ENCODE results near the gene RNU6-7. TPM values are rescaled to one million over a fixed set of nuclear protein-coding genes. Genes with fewer than 3 reads are reported as not detected.

The RNU6-7 gene
- total RNA-seq, 1 donor, result not detected

DNA sequence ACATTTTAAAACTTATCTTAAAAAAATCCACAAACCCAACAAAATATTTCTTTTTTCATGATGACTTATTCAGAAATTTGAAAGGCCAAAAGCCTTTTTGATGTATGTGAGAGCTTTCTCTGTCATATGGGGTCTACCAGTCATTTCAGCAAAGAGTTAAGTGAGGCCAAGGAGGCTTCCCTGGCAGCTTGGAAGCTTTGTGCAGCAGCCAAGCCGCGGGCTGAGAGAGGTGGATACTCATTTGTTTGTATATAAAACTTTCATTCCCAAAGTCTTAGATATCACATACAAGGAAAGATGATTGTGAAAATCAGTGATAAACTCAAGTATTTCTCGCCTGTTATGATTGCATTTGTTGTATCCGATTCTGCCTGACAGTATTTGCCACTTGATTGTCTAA is 49.7 kb downstream of the RNU6-7 start:
- Histone ChIP-seq H3K9me3 (ENCODE audit: low read depth, low read length) (no peaks in the 10 kb centered on the region), H3K4me2 (ENCODE audit: insufficient read depth, low read length) (no peak overlapping the region), H3K27ac (ENCODE audit: low read depth, low read length) (no peak overlapping the region), H3K36me3 (ENCODE audit: insufficient read depth, low read length) (no peaks in the 10 kb centered on the region), H4K20me1 (ENCODE audit: insufficient read depth, low read length) (no peaks in the 10 kb centered on the region), H3K27me3 (ENCODE audit: insufficient read depth, low read length) (peaks cover 2% of the 10 kb centered on the region), H3K79me2 (ENCODE audit: insufficient read depth, low read length) (no peaks in the 10 kb centered on the region), H3K4me3 (ENCODE audit: insufficient read depth, low read length) (no peak overlapping the region), H3K4me1 (ENCODE audit: insufficient read depth, low read length) (no peaks in the 10 kb centered on the region), H2AFZ (ENCODE audit: low read length) (peak overlapping the region; percentile 79)
- TF ChIP-seq, protein P1, sequence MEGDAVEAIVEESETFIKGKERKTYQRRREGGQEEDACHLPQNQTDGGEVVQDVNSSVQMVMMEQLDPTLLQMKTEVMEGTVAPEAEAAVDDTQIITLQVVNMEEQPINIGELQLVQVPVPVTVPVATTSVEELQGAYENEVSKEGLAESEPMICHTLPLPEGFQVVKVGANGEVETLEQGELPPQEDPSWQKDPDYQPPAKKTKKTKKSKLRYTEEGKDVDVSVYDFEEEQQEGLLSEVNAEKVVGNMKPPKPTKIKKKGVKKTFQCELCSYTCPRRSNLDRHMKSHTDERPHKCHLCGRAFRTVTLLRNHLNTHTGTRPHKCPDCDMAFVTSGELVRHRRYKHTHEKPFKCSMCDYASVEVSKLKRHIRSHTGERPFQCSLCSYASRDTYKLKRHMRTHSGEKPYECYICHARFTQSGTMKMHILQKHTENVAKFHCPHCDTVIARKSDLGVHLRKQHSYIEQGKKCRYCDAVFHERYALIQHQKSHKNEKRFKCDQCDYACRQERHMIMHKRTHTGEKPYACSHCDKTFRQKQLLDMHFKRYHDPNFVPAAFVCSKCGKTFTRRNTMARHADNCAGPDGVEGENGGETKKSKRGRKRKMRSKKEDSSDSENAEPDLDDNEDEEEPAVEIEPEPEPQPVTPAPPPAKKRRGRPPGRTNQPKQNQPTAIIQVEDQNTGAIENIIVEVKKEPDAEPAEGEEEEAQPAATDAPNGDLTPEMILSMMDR (IDR thresholded peaks at IDR 0.05; ENCODE audit: extremely low read depth, low read depth, low read length), result no peak
- no peak for DNase-seq (ENCODE audit: insufficient read length, low spot score, missing footprints)

Small RNA genes within 50 kb of the gene (small RNA-seq; reads per million reads assigned to genes)
- not detected for gene RNU6-7
- gene RNU6-8, result 0.52 reads per million

Other genes with a start within 250 kb of the RNU6-7 start
- 85.7 and 88.7 TPM in 2 replicates for gene ARHGAP5, start 124.7 kb upstream of the RNU6-7 start, total RNA-seq
- not detected in 2 replicates for gene RNU6-8, start 1.2 kb downstream of the RNU6-7 start, total RNA-seq
- 0.29 and 2.2 TPM in 2 replicates for gene AKAP6, start 127.3 kb downstream of the RNU6-7 start, total RNA-seq